Measurements from ENCODE around the gene TAPBP. TPM values are rescaled to one million over a fixed set of nuclear protein-coding genes. Genes with fewer than 3 reads are reported as not detected.

Gene TAPBP
- total and polyA plus RNA-seq, 9 of the 15 experiments (the other 6 are each of a cell fraction or from before 2014, with no cell fraction given), result 5.6 to 74.0 (median 22.3) TPM

- TF ChIP-seq ZNF407 (IDR thresholded peaks at IDR 0.05; ENCODE audit: low read depth) (no peak), ZFP91 (CRISPR knock-in tag; IDR thresholded peaks at IDR 0.05) (no peak), GTF2A2 (tag; IDR thresholded peaks at IDR 0.05) (no peak), SMARCC2 (IDR thresholded peaks at IDR 0.05; ENCODE audit: low read depth) (no peak), LARP7 (IDR thresholded peaks at IDR 0.05) (no peak), GABPA (tag; conservative IDR thresholded peaks at IDR 0.05; ENCODE audit: low read depth) (no peak), ZNF444 (CRISPR knock-in tag; IDR thresholded peaks at IDR 0.05) (no peak), CC2D1A (IDR thresholded peaks at IDR 0.05) (no peak), CBX8 (IDR thresholded peaks at IDR 0.05; ENCODE audit: borderline replicate concordance, extremely low read depth, low read depth, low read length, poor library complexity, severe bottlenecking) (no peak), TCF15 (CRISPR knock-in tag; IDR thresholded peaks at IDR 0.05) (no peak), BCOR (IDR thresholded peaks at IDR 0.05) (no peak), NRF1 (conservative IDR thresholded peaks at IDR 0.05 in 1 of 2, IDR thresholded peaks at IDR 0.05 in 1 of 2) (no peak), ETV5 (CRISPR knock-in tag; IDR thresholded peaks at IDR 0.05; ENCODE audit: low read depth) (no peak), BCL6 (CRISPR knock-in tag; IDR thresholded peaks at IDR 0.05) (no peak), CBFA2T3 (IDR thresholded peaks at IDR 0.05) (no peak), ZKSCAN8 (CRISPR knock-in tag; IDR thresholded peaks at IDR 0.05) (no peak), ZNF668 (CRISPR knock-in tag; IDR thresholded peaks at IDR 0.05) (no peak), DNMT1 (IDR thresholded peaks at IDR 0.05) (no peak)
- TF ChIP-seq, protein P1, sequence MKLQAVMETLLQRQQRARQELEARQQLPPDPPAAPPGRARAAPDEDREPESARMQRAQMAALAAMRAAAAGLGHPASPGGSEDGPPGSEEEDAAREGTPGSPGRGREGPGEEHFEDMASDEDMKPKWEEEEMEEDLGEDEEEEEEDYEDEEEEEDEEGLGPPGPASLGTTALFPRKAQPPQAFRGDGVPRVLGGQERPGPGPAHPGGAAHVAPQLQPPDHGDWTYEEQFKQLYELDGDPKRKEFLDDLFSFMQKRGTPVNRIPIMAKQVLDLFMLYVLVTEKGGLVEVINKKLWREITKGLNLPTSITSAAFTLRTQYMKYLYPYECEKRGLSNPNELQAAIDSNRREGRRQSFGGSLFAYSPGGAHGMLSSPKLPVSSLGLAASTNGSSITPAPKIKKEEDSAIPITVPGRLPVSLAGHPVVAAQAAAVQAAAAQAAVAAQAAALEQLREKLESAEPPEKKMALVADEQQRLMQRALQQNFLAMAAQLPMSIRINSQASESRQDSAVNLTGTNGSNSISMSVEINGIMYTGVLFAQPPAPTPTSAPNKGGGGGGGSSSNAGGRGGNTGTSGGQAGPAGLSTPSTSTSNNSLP (IDR thresholded peaks at IDR 0.05; ENCODE audit: borderline replicate concordance, low read depth, low read length), result no peak
These were observed 651 bp upstream of the TAPBP start (continued) for GRCh38 chr6:33314515-33314942.

Measured in K562 (cell line).